Measurements from ENCODE around the gene PDCD2. TPM values are rescaled to one million over a fixed set of nuclear protein-coding genes. Genes with fewer than 3 reads are reported as not detected.
"Not testable (repeated sequence)": the region's sequence is repeated elsewhere in the genome, so short reads cannot be mapped to it uniquely, and the experiment has no call there.

PDCD2 gene
- total and polyA plus RNA-seq, 2 experiments from 2014 or later: 145 to 181 TPM

- TF ChIP-seq ZNF462 (CRISPR knock-in tag; IDR thresholded peaks at IDR 0.05) (no peak), EZH2phosphoT487 (IDR thresholded peaks at IDR 0.05; ENCODE audit: unreplicated experiment) (no peak)
Observed at GRCh38 chr6:170532867-170533488, 51.5 kb downstream of the PDCD2 start (continued).

- Histone ChIP-seq H3K36me3 (ENCODE audit: insufficient read depth) (peaks cover 10% of the 10 kb centered on the region; the same call in 1 of the 2 replicates), H4K20me1 (replicated peaks; ENCODE audit: insufficient read depth) (no peaks in the 10 kb centered on the region), H3K4me1 (ENCODE audit: insufficient read depth) (0 out of 2 replicates have a peak, but pooled peaks cover 3% of the 10 kb centered on the region), H3K79me2 (replicated peaks; ENCODE audit: insufficient read depth) (no peaks in the 10 kb centered on the region), H3K4me2 (no peak overlapping the region), H3K27ac (ENCODE audit: low read depth) (no peak overlapping the region), H3F3A (replicated peaks; ENCODE audit: low read depth) (no peaks in the 10 kb centered on the region), H3K27me3 (ENCODE audit: insufficient read depth) (no peaks in the 10 kb centered on the region), H3K9me2 (ENCODE audit: insufficient read depth) (no peaks in the 10 kb centered on the region), H3K4me3 (no peak overlapping the region), H2AFZ (no peak overlapping the region)
- TF ChIP-seq STAT1 (IDR thresholded peaks at IDR 0.05; ENCODE audit: unreplicated experiment) (no peak), JUNB (IDR thresholded peaks at IDR 0.05; ENCODE audit: unreplicated experiment) (no peak), CTCF (conservative IDR thresholded peaks at IDR 0.05; ENCODE audit: low read depth in 2 of 2) (peak; percentile 84 to 91), EZH2phosphoT487 (IDR thresholded peaks at IDR 0.05; ENCODE audit: unreplicated experiment) (no peak)
- no peaks in the 10 kb centered on the region for H3K9me3 Mint-ChIP-seq
- peaks cover 20% of the 10 kb centered on the region for H3K36me3 Mint-ChIP-seq (ENCODE audit: low read depth)
- no peak overlapping the region for H3K4me3 Mint-ChIP-seq
- ATAC-seq (peak; percentile 92), DNase-seq (ENCODE audit: low spot score) (peak; percentile 84)
- no peaks in the 10 kb centered on the region for H3K27me3 Mint-ChIP-seq (ENCODE audit: insufficient read depth, low read depth, poor library complexity)
- H3K27ac Mint-ChIP-seq: no peak overlapping the region
- H3K4me1 Mint-ChIP-seq: peaks cover 9% of the 10 kb centered on the region
Observed at GRCh38 chr6:170529839-170530469, 54.5 kb downstream of the PDCD2 start.

GRCh38 chr6:170527995-170528394 is 56.4 kb downstream of the PDCD2 start:
- not testable (repeated sequence) for H3K4me3 Mint-ChIP-seq; H3K4me2 ChIP-seq; H3K9me2 ChIP-seq (ENCODE audit: insufficient read depth); H3K79me2 ChIP-seq (replicated peaks; ENCODE audit: insufficient read depth); H3K27me3 ChIP-seq (ENCODE audit: insufficient read depth); H3K27ac ChIP-seq (ENCODE audit: low read depth); H3K9me3 Mint-ChIP-seq; H3K36me3 Mint-ChIP-seq (ENCODE audit: low read depth); H3K36me3 ChIP-seq (ENCODE audit: insufficient read depth); DNase-seq (ENCODE audit: low spot score); H3K4me1 ChIP-seq (ENCODE audit: insufficient read depth); H2AFZ ChIP-seq; ATAC-seq; H3F3A ChIP-seq (replicated peaks; ENCODE audit: low read depth); H3K27ac Mint-ChIP-seq; H3K4me3 ChIP-seq; H4K20me1 ChIP-seq (replicated peaks; ENCODE audit: insufficient read depth); H3K27me3 Mint-ChIP-seq (ENCODE audit: insufficient read depth, low read depth, poor library complexity)
- H3K4me1 Mint-ChIP-seq: peaks cover 11% of the 10 kb centered on the region
